22Rv1 (cell line): Measurements from ENCODE around the gene PRDM15.

ENCODE experiments used
- CTCF ChIP-seq: fragments of 450-650 bp; IDR thresholded peaks from 2 replicates; pipeline ENCODE4 v1.5.1; 2017; ENCODE audit warnings: mild to moderate bottlenecking
- ZFX ChIP-seq: fragments of 450-650 bp; IDR thresholded peaks from 2 replicates; pipeline ENCODE4 v1.6.1; 2017; ENCODE audit warnings: antibody characterized with exemption, borderline replicate concordance

GRCh38 chr21:41827951-41828883, 50.9 kb downstream of the PRDM15 start:
- TF ChIP-seq CTCF = no peak
- no peak for TF ChIP-seq ZFX
